Testis (tissue), 3 donors: Measurements from ENCODE around the gene CDK11B. TPM values are rescaled to one million over a fixed set of nuclear protein-coding genes. Genes with fewer than 3 reads are reported as not detected.
"Not testable (repeated sequence)": the region's sequence is repeated elsewhere in the genome, so short reads cannot be mapped to it uniquely, and the experiment has no call there.

Experiments used
- DNase-seq: peaks from one replicate; pipeline ENCODE4 v3.0.0-alpha.2; 2019
- H3K27ac ChIP-seq, 2 donors: fragments of 200-600 bp; sonication (generic); one replicate each; pipeline ENCODE4 v1.5.1; 2019
- H3K27me3 ChIP-seq: fragments of 200-600 bp; sonication (generic); one replicate; pipeline ENCODE4 v1.5.1; 2019
- H3K36me3 ChIP-seq: fragments of 200-600 bp; sonication (generic); one replicate; pipeline ENCODE4 v1.5.1; 2017; ENCODE audit warnings: low read depth; ENCODE audit errors: missing control alignments
- H3K4me1 ChIP-seq: fragments of 200-600 bp; sonication (generic); one replicate; pipeline ENCODE4 v1.5.1; 2019
- H3K4me3 ChIP-seq, 2 donors: fragments of 200-600 bp; sonication (generic); one replicate each; pipeline ENCODE4 v1.5.1; 2017 to 2019
- H3K9me3 ChIP-seq: fragments of 200-600 bp; sonication (generic); one replicate; pipeline ENCODE4 v1.5.1; 2017
- CTCF ChIP-seq, 3 experiments: fragments of 450-650 bp in 2 of 3; fragments of 200-600 bp in 1 of 3; sonication (generic) in 1 of 3; IDR thresholded peaks; one replicate each; pipeline ENCODE4 v1.5.1; 2016 to 2019; ENCODE audit warnings: antibody characterized with exemption in 3 of 3, mild to moderate bottlenecking in 2 of 3, moderate library complexity in 1 of 3
- POLR2A ChIP-seq: fragments of 450-650 bp; IDR thresholded peaks from one replicate; pipeline ENCODE4 v1.6.1; 2017; ENCODE audit warnings: antibody characterized with exemption, mild to moderate bottlenecking, moderate library complexity
- WGBS, 2 donors: methylation state at CpG; one replicate each; pipeline ENCODE4 v1.1.5; 2018; 5-methylcytosine and 5-hydroxymethylcytosine counted together
- intact Hi-C: fragments of 100-400 bp; cut with DNase I; formaldehyde crosslinking; loops from one replicate; pipeline ENCODE4 v1.15.1; 2023; ENCODE audit warnings: low total_unique reads
- polyA plus RNA-seq: library from polyadenylated mRNA; stranded (reverse); fragments of 350-450 nt; fragmentation: Illumina TruSeq; extraction: RNeasy Lipid Tissue Mini Kit (QIAGEN cat#74804); gene quantifications from one replicate; pipeline ENCODE4 v1.2.3, GENCODE V29; 2014; ENCODE audit warnings: low read depth, low replicate concordance; ENCODE audit not compliant: insufficient read depth
- total RNA-seq, 2 donors: library from RNA; depleted of rRNA; stranded (reverse); fragments of >200 nt; gene quantifications; one replicate each; pipeline ENCODE4 v1.2.3, GENCODE V29; 2016

CDK11B gene
- total and polyA plus RNA-seq, 3 donors from 2014 or later, result 48.1 to 57.7 (median 56.0) TPM

- no peak for TF ChIP-seq CTCF (IDR thresholded peaks at IDR 0.05)
- TF ChIP-seq POLR2A, result no peak
- no peak overlapping the region for H3K27ac ChIP-seq
- no peaks in the 10 kb centered on the region for H3K9me3 ChIP-seq
- intact Hi-C loops, result no loop called here
- 82 to 94% methylated on average over 7 to 15 of the region's 15 CpGs for WGBS, 2 donors
- no peaks in the 10 kb centered on the region for H3K4me1 ChIP-seq
- H3K36me3 ChIP-seq, result peaks cover 5% of the 10 kb centered on the region
- no peak for DNase-seq
- H3K4me3 ChIP-seq, result no peak overlapping the region
- H3K27me3 ChIP-seq, result no peaks in the 10 kb centered on the region
These were observed 7.7 kb upstream of the CDK11B start for GRCh38 chr1:1666526-1666925.

GRCh38 chr1:1665815-1666251 is 7.0 kb upstream of the CDK11B start:
- DNase-seq, result no peak
- 85 to 92% methylated on average over 10 to 25 of the region's 25 CpGs for WGBS, 2 donors
- intact Hi-C loops, result no loop called here
- H3K36me3 ChIP-seq, result peaks cover 5% of the 10 kb centered on the region
- TF ChIP-seq CTCF (IDR thresholded peaks at IDR 0.05) (peak; percentile 7 to 40 (median 20)), POLR2A (no peak)
- H3K4me1 ChIP-seq, result no peaks in the 10 kb centered on the region
- H3K27me3 ChIP-seq, result no peaks in the 10 kb centered on the region
- H3K27ac ChIP-seq, result no peak overlapping the region
- no peak overlapping the region for H3K4me3 ChIP-seq
- no peaks in the 10 kb centered on the region for H3K9me3 ChIP-seq

- Histone ChIP-seq H3K27ac (no peak overlapping the region), H3K9me3 (no peaks in the 10 kb centered on the region), H3K27me3 (no peaks in the 10 kb centered on the region), H3K36me3 (peaks cover 5% of the 10 kb centered on the region), H3K4me1 (no peaks in the 10 kb centered on the region), H3K4me3 (no peak overlapping the region)
- DNase-seq, result no peak
- intact Hi-C loops, result no loop called here
- TF ChIP-seq CTCF (IDR thresholded peaks at IDR 0.05) (no peak), POLR2A (no peak)
- WGBS, 2 donors, result 82 to 85% methylated on average over 7 to 23 of the region's 27 CpGs
These were observed 6.4 kb upstream of the CDK11B start for GRCh38 chr1:1664941-1665814.

- WGBS, 2 donors, result 30% methylated on average over 1 of the region's 11 CpGs; no CpG with 5 or more reads in 1 of the 2 donors
- H3K27me3 ChIP-seq, H3K4me1 ChIP-seq, H3K36me3 ChIP-seq, H3K9me3 ChIP-seq, H3K27ac ChIP-seq, intact Hi-C loops, DNase-seq, H3K4me3 ChIP-seq: not testable (repeated sequence)
These were observed 5.5 kb upstream of the CDK11B start for GRCh38 chr1:1664318-1664717.

GRCh38 chr1:1662830-1663560 is 4.2 kb upstream of the CDK11B start:
- H3K4me3 ChIP-seq, H3K27ac ChIP-seq, H3K9me3 ChIP-seq, intact Hi-C loops, H3K4me1 ChIP-seq, H3K36me3 ChIP-seq, DNase-seq, H3K27me3 ChIP-seq: not testable (repeated sequence)
- WGBS, 2 donors, result 79 to 83% methylated on average over 9 to 15 of the region's 15 CpGs

- H3K27ac ChIP-seq, H3K9me3 ChIP-seq, H3K27me3 ChIP-seq, H3K4me3 ChIP-seq, intact Hi-C loops, H3K36me3 ChIP-seq, H3K4me1 ChIP-seq, DNase-seq: not testable (repeated sequence)
- 89 to 93% methylated on average over 3 to 6 of the region's 9 CpGs for WGBS, 2 donors
These were observed 3.6 kb upstream of the CDK11B start for GRCh38 chr1:1662392-1662791.

GRCh38 chr1:1648265-1648664 is 10.5 kb downstream of the CDK11B start:
- DNase-seq, H3K4me1 ChIP-seq, H3K27me3 ChIP-seq, H3K9me3 ChIP-seq, H3K36me3 ChIP-seq, H3K4me3 ChIP-seq, intact Hi-C loops, H3K27ac ChIP-seq: not testable (repeated sequence)
- 92% methylated on average over 11 of the region's 11 CpGs for WGBS, 2 donors

GRCh38 chr1:1647567-1648241 is 11.1 kb downstream of the CDK11B start:
- H3K4me1 ChIP-seq, H3K4me3 ChIP-seq, intact Hi-C loops, H3K27ac ChIP-seq, H3K36me3 ChIP-seq, H3K9me3 ChIP-seq, H3K27me3 ChIP-seq: not testable (repeated sequence)
- 82 to 87% methylated on average over 17 of the region's 17 CpGs for WGBS, 2 donors
- DNase-seq, result peak; percentile 63
